OCI-LY7 (cell line): Measurements from ENCODE around the gene TARDBP. TPM values are rescaled to one million over a fixed set of nuclear protein-coding genes. Genes with fewer than 3 reads are reported as not detected.

Source experiments
- BruUV-seq: library from RNA; stranded (reverse); fragments of 400-500 nt; replicated peaks from 2 replicates; lab custom pipeline; 2021; lab: Mats Ljungman, UMichigan
- CTCF ChIA-PET: fragments of 300-600 bp; sonication (Branson Sonifier 250); formaldehyde crosslinking; loops from one replicate; lab custom pipeline; 2022; ENCODE audit warnings: antibody characterized with exemption; ENCODE audit not compliant: unreplicated experiment; lab: Charles Lee
- POLR2A ChIA-PET: fragments of 300-600 bp; sonication (Branson Sonifier 250); formaldehyde crosslinking; loops from one replicate; lab custom pipeline; 2022; ENCODE audit warnings: antibody characterized with exemption; lab: Charles Lee
- DNase-seq: peaks from one replicate; pipeline ENCODE4 v3.0.0-alpha.2; 2015; ENCODE audit warnings: low spot score
- H2AFZ ChIP-seq: fragments of 200-600 bp; sonication (generic), shearing (Covaris generic); 2 replicates; pipeline ENCODE4 v1.6.1; 2014; ENCODE audit warnings: mild to moderate bottlenecking, antibody characterized with exemption, low read length, moderate library complexity
- H3K27ac ChIP-seq: fragments of 200-600 bp; sonication (generic); 2 replicates; pipeline ENCODE4 v1.5.1; 2014; ENCODE audit warnings: mixed run types, low read depth, mild to moderate bottlenecking, moderate library complexity, low read length, inconsistent platforms; ENCODE audit not compliant: poor library complexity, severe bottlenecking
- H3K36me3 ChIP-seq: fragments of 200-600 bp; sonication (generic); 2 replicates; pipeline ENCODE4 v1.6.1; 2014; ENCODE audit warnings: mild to moderate bottlenecking, antibody characterized with exemption, low read length, moderate library complexity, mixed read lengths; ENCODE audit not compliant: insufficient read depth
- H3K4me1 ChIP-seq: fragments of 200-600 bp; sonication (generic); 2 replicates; pipeline ENCODE4 v1.5.1; 2014; ENCODE audit warnings: mild to moderate bottlenecking, low read length; ENCODE audit not compliant: insufficient read depth, poor library complexity, severe bottlenecking
- H3K4me2 ChIP-seq: fragments of 200-600 bp; sonication (generic); 2 replicates; pipeline ENCODE4 v1.6.1; 2014; ENCODE audit warnings: mild to moderate bottlenecking, low read length
- H3K4me3 ChIP-seq: fragments of 200-600 bp; sonication (generic); 2 replicates; pipeline ENCODE4 v1.5.1; 2014; ENCODE audit warnings: mild to moderate bottlenecking, low read depth, low read length; ENCODE audit not compliant: poor library complexity, severe bottlenecking
- H3K79me2 ChIP-seq: fragments of 200-600 bp; sonication (generic); 2 replicates; pipeline ENCODE4 v1.6.1; 2016; ENCODE audit warnings: low read depth, mild to moderate bottlenecking, low read length, moderate library complexity, mixed read lengths; ENCODE audit not compliant: insufficient read depth
- H3K9me2 ChIP-seq: fragments of 200-600 bp; sonication (generic); 2 replicates; pipeline ENCODE4 v1.6.1; 2016; ENCODE audit warnings: mild to moderate bottlenecking, low read length, mixed read lengths; ENCODE audit not compliant: insufficient read depth
- H3K9me3 ChIP-seq: fragments of 200-600 bp; sonication (generic); 2 replicates; pipeline ENCODE4 v1.6.1; 2014; ENCODE audit warnings: mild to moderate bottlenecking, mixed run types, low read length, mixed read lengths
- H4K20me1 ChIP-seq: fragments of 200-600 bp; sonication (generic); 2 replicates; pipeline ENCODE4 v1.6.1; 2014; ENCODE audit warnings: mild to moderate bottlenecking, antibody characterized with exemption, low read length, moderate library complexity, mixed read lengths; ENCODE audit not compliant: insufficient read depth
- CTCF ChIP-seq: fragments of 200-600 bp; sonication (generic); conservative IDR thresholded peaks from 2 replicates; pipeline ENCODE4 v1.5.1; 2014; ENCODE audit warnings: mild to moderate bottlenecking, antibody characterized with exemption, low read length, moderate library complexity, mixed read lengths
- EZH2phosphoT487 ChIP-seq: fragments of 200-600 bp; sonication (generic); IDR thresholded peaks from 2 replicates; pipeline ENCODE4 v1.6.1; 2018; ENCODE audit warnings: low read depth, borderline replicate concordance, mild to moderate bottlenecking, mixed run types, antibody characterized with exemption, low read length, moderate library complexity, mixed read lengths
- intact Hi-C: fragments of 100-400 bp; cut with micrococcal nuclease; formaldehyde crosslinking; loops from one replicate; pipeline ENCODE4 v1.10.0; 2022; ENCODE audit not compliant: unreplicated experiment
- total RNA-seq, 2 experiments: library from RNA; depleted of rRNA in 1 of 2; stranded (reverse); fragments of >200 nt in 1 of 2; shearing (Covaris generic) in 1 of 2; gene quantifications; 2 replicates each; pipeline ENCODE4 v1.2.3, GENCODE V29; 2014 to 2022

TARDBP gene
- total RNA-seq, 2 experiments from 2014 or later: 145 to 277 TPM

- TF ChIP-seq EZH2phosphoT487: no peak
- Histone ChIP-seq H3K36me3 (peaks cover 96% of the 10 kb centered on the region), H3K9me2 (no peaks in the 10 kb centered on the region), H3K4me1 (no peaks in the 10 kb centered on the region), H3K27ac (no peak overlapping the region), H3K4me3 (no peak overlapping the region), H4K20me1 (peaks cover 20% of the 10 kb centered on the region; the same call in 1 of the 2 replicates), H2AFZ (no peak overlapping the region), H3K79me2 (peaks cover 32% of the 10 kb centered on the region), H3K4me2 (no peak overlapping the region), H3K9me3 (no peaks in the 10 kb centered on the region)
- ChIA-PET POLR2A (no interaction called here), CTCF (interaction anchor here (0.6 kb wide), 1 partner anchor 248 kb away, joined by 3 read pairs; no protein-coding TSS in a partner anchor)
- no TSS peak for BruUV-seq
- no peak for DNase-seq
- intact Hi-C loops: no loop called here
Observed at GRCh38 chr1:11019971-11020370, 7.5 kb downstream of the TARDBP start.

GRCh38 chr1:11023201-11023600, 10.7 kb downstream of the TARDBP start:
- Histone ChIP-seq H3K4me3 (no peak overlapping the region), H3K9me2 (no peaks in the 10 kb centered on the region), H4K20me1 (peaks cover 21% of the 10 kb centered on the region; the same call in 1 of the 2 replicates), H3K4me1 (no peaks in the 10 kb centered on the region), H3K36me3 (peaks cover 99% of the 10 kb centered on the region), H3K79me2 (peaks cover 8% of the 10 kb centered on the region; the same call in 1 of the 2 replicates), H2AFZ (no peak overlapping the region), H3K4me2 (no peak overlapping the region), H3K9me3 (no peaks in the 10 kb centered on the region), H3K27ac (no peak overlapping the region)
- ChIA-PET CTCF (no interaction called here), POLR2A (no interaction called here)
- BruUV-seq: no TSS peak
- no peak for DNase-seq
- intact Hi-C loops: no loop called here
- TF ChIP-seq CTCF (no peak), EZH2phosphoT487 (no peak)

- CTCF ChIA-PET: no interaction called here
- DNase-seq: no peak
- no peaks in the 10 kb centered on the region for H3K9me3 ChIP-seq
- no peak overlapping the region for H3K4me2 ChIP-seq
- no peak overlapping the region for H3K27ac ChIP-seq
- H2AFZ ChIP-seq: no peak overlapping the region
- H4K20me1 ChIP-seq: peaks cover 10% of the 10 kb centered on the region; the same call in 1 of the 2 replicates
- H3K36me3 ChIP-seq: peaks cover 91% of the 10 kb centered on the region
- POLR2A ChIA-PET: interaction anchor here (0.6 kb wide), 1 partner anchor 551 kb away, joined by 3 read pairs; no protein-coding TSS in a partner anchor
- TF ChIP-seq EZH2phosphoT487: no peak
- TF ChIP-seq CTCF: no peak
- H3K4me1 ChIP-seq: no peaks in the 10 kb centered on the region
- BruUV-seq: no TSS peak
- H3K9me2 ChIP-seq: no peaks in the 10 kb centered on the region
- intact Hi-C loops: no loop called here
- H3K79me2 ChIP-seq: peaks cover under 1% of the 10 kb centered on the region; the same call in 1 of the 2 replicates
- H3K4me3 ChIP-seq: no peak overlapping the region
Observed at GRCh38 chr1:11024154-11024873, 11.9 kb downstream of the TARDBP start.
